GM21447 (cell line): ENCODE measurements around the gene TPM2.
"Not testable (repeated sequence)": the region's sequence is repeated elsewhere in the genome, so short reads cannot be mapped to it uniquely, and the experiment has no call there.

Experiments used
- ATAC-seq: cut with Tn5 transposase; IDR thresholded peaks from one replicate; pipeline ENCODE4 v1.9.1; 2021; ENCODE audit not compliant: unreplicated experiment

The TPM2 gene

GRCh38 chr9:35656831-35657545 is 32.7 kb downstream of the TPM2 start:
- no peak for ATAC-seq

- no peak for ATAC-seq
These were observed 33.4 kb downstream of the TPM2 start for GRCh38 chr9:35656348-35656747.

DNA sequence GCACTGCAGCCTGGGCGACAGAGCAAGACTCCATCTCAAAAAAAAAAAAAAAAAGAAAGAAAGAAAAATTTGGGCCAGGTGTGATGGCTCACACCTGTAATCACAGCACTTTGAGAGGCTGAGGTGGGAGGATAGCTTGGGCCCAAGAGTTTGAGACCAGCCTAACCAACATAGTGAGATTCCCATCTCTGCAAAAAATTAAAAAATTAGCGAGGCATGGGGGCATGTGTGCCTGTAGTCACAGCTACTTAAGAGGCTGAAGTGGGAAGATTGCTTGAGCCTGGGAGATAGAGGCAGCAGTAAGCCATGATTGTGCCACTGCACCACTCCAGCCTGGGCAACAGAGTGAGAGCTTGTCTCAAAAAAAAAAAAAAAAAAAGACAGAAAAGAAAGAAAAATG is 36.1 kb downstream of the TPM2 start:
- no peak for ATAC-seq

DNA sequence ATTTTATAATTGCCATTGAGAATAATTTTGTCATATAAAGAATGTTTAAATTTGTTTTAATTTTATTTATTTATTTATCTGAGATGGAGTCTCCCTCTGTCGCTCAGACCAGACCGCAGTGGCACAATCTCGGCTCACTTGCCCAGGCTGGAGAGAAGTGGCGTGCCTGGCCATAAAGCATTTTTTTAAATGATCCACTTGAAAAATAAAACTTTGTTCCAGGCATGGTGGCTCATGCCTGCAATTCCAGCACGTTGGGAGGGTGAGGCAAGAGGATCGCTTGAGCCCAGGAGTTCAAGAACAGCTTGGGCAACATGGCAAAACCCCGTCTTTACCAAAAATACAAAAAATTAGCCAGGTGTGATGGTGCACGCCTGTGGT is 36.9 kb downstream of the TPM2 start:
- ATAC-seq = no peak

- no peak for ATAC-seq
These were observed 37.5 kb downstream of the TPM2 start for GRCh38 chr9:35651956-35652828.

GRCh38 chr9:35650341-35651158 is 39.2 kb downstream of the TPM2 start, which contains the start of gene SIT1:
TSS of gene SIT1 (minus strand) at chr9:35650931. CDS start at chr9:35650853, 78 bp downstream.
- no peak for ATAC-seq

- no peak for ATAC-seq
These were observed 40.0 kb downstream of the TPM2 start for GRCh38 chr9:35649431-35650340.

DNA sequence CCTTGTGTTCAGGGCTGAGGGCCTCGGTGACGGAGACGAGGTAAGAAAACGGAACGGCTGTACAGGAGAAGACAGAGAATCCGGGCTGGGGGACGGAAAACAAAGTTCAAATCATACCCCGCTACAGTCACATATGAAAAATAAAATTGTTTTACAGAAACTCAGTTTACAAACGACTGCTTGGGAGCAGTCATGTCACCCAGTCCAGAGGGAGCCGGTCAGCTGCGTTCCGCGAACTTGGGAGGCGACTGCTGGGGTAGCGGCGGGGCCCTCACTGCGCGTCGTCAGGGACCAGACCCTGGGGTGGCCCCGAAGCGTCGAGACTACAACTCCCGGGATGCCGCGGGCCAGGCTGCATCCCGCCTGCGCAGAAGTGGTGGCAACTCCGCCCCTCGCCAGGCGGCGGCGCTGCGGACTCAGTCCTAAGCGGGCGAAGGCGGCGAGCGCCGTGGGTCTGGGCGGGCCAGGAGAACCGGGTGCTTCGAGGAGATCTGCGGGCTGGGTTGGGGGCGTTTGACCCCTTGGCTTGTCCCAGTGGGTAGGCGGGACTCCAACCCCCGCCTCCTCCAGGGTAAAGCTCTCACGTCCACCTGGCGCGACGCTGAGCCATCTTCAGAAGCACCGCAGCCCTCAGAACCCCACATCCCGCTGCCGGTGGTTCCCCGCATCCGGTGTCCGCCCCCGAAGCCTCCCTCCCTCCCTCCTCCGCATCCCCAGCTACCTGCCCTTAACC is 43.0 kb downstream of the TPM2 start:
- ATAC-seq = peak; percentile 75

GRCh38 chr9:35646153-35646532 is 43.6 kb downstream of the TPM2 start:
- no peak for ATAC-seq

DNA sequence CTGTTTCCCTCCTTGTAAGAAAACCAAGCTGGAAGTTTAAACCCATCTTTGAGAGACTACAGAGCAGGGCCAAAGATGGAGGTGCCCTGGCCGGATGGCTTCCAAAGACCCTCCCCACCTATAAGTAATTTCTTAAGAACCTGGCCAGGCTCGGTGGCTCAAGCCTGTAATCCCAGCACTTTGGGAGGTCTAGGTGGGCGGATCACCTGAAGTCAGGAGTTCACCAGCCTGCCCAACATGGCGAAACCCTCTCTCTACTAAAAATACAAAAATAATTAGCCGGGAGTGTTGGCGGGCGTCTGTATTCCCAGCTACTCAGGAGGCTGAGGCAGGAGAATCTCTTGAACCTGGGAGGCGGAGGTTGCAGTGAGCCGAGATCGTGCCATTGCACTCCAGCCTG is 44.0 kb downstream of the TPM2 start:
- ATAC-seq = not testable (repeated sequence)

DNA sequence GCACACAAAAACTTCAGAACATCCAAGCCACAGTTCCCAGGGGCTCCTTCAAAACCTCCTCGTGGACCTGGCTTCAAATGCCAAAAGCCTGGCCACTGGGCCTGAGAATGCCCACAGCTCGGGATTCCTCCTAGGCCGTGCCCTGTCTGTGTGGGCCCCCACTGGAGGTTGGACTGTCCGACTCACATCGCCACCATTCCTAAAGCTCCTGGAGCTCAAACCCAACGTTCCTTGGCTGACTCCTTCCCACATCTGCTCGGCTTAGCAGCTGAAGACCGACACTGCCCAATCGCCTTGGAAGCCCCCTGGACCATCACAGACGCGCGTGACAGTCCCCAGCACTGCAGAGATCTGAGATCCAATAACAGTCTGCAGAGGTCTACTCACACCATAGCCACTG is 46.7 kb downstream of the TPM2 start:
- ATAC-seq = no peak

DNA sequence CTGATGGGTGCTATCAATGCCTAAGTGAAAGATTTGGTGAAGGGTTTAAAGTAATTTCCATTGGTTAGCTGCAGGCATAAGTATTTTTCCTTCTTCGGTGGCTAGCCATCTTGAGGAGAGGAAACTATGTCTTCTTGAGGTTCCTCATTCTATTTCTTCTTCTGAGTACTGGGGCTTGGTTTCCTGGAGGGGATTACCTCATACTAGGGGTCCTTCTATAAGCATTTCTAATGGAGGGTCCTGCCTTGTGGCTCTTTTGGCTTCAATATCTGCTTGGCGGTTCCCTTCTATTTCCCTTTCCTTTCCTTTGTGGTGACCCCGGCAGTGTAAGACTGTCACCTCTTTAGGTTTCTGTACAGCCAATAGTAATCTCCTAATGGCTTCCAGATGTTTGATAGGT is 48.2 kb downstream of the TPM2 start:
- ATAC-seq = not testable (repeated sequence)

DNA sequence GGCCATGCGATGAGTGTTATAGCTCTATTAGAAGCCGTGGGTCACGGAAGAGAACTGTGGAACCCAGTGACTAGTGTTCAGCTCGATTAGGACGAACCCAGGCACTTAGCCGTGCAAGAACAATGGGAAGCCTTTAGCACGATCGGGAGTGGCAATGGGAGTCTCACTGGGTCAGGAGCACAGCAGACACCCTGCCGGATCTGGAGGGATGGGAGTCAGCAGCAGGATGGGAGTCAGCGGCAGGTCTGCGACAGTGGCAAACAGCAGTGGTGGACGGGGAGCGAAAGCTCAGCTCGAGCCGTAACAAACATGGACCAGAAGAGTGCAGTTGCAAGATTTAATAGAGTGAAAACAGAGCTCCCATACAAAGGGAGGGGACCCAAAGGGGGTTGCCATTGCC is 49.3 kb downstream of the TPM2 start:
- not testable (repeated sequence) for ATAC-seq

DNA sequence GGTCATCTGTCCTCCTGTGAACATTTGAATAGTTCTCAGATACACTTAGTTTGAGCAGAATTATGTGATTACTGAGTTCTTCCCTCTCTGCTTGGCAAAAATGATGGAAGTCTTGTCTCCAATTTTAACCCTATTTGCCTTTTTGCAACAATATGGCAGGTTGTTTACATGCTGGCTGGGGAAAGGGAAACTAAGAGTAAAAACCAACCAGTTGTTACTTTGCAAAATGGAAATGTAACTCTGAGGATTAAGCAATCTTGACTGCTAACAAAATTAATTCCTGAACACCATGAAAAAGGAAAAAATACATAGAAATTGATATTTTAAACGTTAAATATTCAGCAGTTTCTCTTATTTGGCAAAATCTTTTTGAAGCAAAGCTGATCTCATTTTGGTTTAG is 50.1 kb downstream of the TPM2 start:
- ATAC-seq = no peak

DNA sequence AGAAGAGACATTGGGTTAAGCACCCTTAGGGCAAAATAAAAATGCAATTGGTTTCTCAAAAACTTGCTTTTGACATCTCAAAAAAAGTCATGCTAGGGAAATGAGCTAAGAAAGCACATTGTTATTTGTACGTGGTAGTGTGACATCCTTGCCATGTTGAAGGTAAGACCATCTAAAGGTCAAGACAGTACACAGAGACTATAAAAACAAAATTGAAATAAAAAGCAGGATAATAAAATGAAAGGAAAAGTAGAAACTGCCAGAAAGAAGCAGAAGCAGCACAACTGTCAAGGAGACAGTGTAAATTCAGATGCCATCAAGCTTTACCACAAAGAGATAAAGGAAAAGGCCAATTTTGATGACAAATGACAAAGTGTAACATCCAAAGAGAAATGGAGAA is 50.5 kb downstream of the TPM2 start:
- not testable (repeated sequence) for ATAC-seq

- ATAC-seq = not testable (repeated sequence)
These were observed 51.0 kb downstream of the TPM2 start for GRCh38 chr9:35638751-35639150.

DNA sequence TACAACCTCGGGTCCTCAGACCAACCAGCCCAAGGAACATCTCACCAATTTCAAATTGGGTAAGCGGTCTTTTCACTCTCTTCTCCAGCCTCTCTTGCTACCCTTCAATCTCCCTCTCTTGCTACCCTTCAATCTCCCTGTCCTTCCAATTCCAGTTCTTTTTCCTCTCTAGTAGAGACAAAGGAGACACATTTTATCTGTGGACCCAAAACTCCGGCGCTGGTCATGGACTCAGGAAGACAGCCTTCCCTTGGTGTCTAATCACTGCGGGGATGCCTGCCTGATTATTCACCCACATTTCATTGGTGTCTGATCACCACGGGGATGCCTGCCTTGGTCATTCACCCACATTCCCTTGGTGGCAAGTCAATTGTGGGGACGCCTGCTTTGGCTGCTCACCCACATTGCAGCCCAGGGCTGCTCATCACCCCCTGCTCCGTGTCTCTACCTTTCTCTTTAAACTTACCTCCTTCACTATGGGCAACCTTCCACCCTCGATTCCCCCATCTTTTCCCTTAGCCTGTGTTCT is 52.2 kb downstream of the TPM2 start:
- ATAC-seq = not testable (repeated sequence)

GRCh38 chr9:35636877-35637246 is 52.9 kb downstream of the TPM2 start:
- ATAC-seq = not testable (repeated sequence)

- no peak for ATAC-seq
These were observed 53.4 kb downstream of the TPM2 start for GRCh38 chr9:35636135-35636876.
